ENCODE measurements around the gene LRPAP1. TPM values are rescaled to one million over a fixed set of nuclear protein-coding genes. Genes with fewer than 3 reads are reported as not detected.

Gene LRPAP1
- total RNA-seq, 4 donors from 2014 or later = 8.8 to 260 (median 164) TPM

DNA sequence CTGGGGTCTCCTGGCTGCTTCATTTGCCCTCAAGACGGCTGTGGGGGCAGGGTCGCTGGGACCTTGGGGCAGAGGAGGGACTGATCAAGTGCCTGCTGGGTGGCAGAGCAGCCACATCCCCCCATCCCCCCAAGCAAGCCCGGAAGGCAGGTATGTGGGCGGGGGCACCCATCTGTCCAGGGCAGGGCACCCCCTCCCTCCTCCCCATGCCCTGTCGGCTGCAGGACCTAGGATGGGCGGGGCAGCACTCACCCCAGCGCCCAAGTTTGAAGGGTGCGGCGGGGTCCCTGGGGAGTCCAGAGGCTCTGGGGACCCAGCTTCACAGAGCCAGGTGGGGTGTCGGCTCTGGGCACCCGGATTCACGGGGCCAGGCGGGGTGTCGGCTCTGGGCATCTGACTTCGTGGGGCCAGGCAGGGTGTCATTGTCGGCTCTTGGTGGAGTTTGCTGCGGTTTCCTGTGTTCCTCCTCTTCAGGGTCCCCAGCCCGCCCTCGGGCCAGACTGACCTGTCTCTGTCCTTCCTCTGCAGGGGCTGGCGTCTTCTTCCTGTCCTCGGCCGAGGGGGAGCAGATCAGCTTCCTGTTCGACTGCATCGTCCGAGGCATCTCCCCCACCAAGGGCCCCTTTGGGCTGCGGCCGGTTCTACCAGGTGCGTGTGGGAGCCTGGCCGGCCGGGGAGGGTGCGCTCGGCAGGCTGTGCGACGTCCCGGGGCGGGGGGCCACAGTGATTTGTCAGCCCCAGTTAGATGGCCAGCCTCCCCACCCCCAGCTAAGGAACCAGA lies 47.0 kb downstream of the LRPAP1 start:
- Histone ChIP-seq H3K27ac (no peak overlapping the region), H3K27me3 (no peaks in the 10 kb centered on the region), H3K9me3 (no peaks in the 10 kb centered on the region), H3K4me3 (no peak overlapping the region), H3K36me3 (no peaks in the 10 kb centered on the region), H3K4me1 (no peaks in the 10 kb centered on the region)
- DNase-seq = no peak
- TF ChIP-seq, protein P1, sequence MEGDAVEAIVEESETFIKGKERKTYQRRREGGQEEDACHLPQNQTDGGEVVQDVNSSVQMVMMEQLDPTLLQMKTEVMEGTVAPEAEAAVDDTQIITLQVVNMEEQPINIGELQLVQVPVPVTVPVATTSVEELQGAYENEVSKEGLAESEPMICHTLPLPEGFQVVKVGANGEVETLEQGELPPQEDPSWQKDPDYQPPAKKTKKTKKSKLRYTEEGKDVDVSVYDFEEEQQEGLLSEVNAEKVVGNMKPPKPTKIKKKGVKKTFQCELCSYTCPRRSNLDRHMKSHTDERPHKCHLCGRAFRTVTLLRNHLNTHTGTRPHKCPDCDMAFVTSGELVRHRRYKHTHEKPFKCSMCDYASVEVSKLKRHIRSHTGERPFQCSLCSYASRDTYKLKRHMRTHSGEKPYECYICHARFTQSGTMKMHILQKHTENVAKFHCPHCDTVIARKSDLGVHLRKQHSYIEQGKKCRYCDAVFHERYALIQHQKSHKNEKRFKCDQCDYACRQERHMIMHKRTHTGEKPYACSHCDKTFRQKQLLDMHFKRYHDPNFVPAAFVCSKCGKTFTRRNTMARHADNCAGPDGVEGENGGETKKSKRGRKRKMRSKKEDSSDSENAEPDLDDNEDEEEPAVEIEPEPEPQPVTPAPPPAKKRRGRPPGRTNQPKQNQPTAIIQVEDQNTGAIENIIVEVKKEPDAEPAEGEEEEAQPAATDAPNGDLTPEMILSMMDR (IDR thresholded peaks at IDR 0.05) = no peak
- TF ChIP-seq POLR2A (IDR thresholded peaks at IDR 0.05) = no peak
- intact Hi-C loops (cut with DNase I; ENCODE audit: low total_unique reads) = no loop called here

DNA sequence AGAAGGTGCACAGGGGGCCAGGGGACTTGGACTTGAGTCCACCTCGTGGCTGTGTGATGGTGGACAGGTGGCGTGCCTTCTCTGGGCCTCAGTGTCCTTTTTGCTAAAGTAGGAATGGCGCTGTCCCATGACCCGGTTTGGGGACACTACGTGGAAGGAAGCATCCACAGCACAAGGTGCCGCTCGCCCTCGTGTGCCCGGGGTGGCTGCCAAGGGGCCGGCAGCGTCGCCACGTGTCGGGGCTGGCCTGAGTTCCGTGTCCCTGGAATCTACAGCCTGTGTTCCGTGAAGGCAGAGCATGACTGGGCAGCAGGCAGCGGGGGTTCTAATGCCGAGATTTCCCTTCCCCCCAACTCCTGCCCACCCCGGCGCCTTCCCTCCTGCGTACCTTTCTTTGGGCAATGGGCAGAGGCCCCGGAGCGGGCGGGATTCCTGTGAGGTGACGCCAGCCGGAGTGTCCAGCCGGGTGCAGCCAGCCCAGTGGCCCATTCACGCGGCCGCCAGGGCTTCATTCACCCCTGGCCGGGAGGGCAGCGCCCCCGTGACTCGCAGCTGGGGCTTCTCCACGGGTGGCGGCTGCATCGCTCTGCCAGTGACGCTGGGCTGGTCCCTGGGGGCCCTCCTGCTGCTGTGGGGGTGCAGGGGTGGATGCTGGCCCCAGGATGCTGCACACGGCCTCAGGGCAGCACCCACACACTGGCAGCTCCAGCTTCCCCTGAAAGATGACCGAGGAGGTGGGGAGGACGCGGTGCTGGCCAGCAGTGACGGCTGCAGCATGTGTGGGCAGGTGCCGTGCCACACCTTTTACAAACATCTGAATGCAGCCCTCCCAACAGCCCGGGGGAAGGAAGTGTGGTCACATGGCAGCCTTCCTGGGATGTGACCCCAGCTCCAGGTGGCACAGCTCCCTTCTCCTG lies 47.9 kb downstream of the LRPAP1 start:
- H3K4me1 ChIP-seq = no peaks in the 10 kb centered on the region
- TF ChIP-seq, protein P1 (IDR thresholded peaks at IDR 0.05) = no peak
- no peak for TF ChIP-seq POLR2A (IDR thresholded peaks at IDR 0.05)
- H3K9me3 ChIP-seq = no peaks in the 10 kb centered on the region
- no peak for DNase-seq
- no peaks in the 10 kb centered on the region for H3K36me3 ChIP-seq
- no peaks in the 10 kb centered on the region for H3K27me3 ChIP-seq
- H3K27ac ChIP-seq = no peak overlapping the region
- no peak overlapping the region for H3K4me3 ChIP-seq
- intact Hi-C loops (cut with DNase I; ENCODE audit: low total_unique reads) = no loop called here

DNA sequence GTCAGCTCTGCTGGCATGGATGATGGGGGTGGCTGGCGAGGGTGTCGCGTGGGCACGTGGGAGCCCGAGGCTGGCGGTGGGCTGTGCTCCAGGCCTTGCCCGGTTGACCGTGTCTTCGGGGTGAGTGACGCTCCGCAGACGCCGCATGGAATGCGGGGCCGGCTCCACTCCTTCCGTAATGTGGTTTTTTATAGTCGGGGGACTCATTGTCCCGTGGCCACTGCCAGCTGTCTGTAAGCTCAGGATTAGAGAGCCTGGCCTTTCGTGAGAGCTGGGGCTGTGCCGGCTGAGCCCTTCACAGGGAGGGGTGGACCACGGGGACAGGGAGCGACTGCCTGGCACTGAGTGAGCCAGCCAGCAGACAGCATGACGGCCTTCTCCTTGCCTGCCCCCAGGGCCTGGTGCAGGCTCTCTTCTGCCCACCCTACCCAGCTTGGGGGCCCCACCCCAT lies 48.7 kb downstream of the LRPAP1 start:
- peak in 1 of 2 donors; percentile 42 for DNase-seq
- no peak overlapping the region for H3K4me3 ChIP-seq
- H3K27ac ChIP-seq = no peak overlapping the region
- H3K27me3 ChIP-seq = no peaks in the 10 kb centered on the region
- no peaks in the 10 kb centered on the region for H3K9me3 ChIP-seq
- H3K4me1 ChIP-seq = no peaks in the 10 kb centered on the region
- intact Hi-C loops (cut with DNase I; ENCODE audit: low total_unique reads) = no loop called here
- no peaks in the 10 kb centered on the region for H3K36me3 ChIP-seq
- no peak for TF ChIP-seq POLR2A (IDR thresholded peaks at IDR 0.05)
- TF ChIP-seq, protein P1 (IDR thresholded peaks at IDR 0.05) = no peak

DNA sequence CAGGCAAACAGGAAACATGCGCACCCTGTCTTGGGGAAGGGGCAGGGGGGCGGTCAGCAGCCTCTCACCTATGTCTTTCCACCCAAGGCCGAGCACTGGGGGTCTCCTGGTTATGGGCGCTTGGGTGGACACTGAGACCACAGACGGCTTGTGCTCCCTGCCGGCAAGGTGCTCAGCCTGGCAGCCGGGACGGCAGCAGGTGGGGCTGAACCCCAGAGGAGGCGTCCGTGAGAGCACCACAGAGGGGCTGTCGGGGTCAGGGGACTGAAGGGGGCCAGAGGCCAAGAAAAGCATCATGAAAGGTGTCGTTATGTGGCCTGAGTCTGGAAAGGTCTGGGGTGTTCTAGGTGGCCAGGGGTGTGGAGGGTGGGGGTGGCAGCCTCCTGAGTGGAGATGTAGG lies 49.5 kb downstream of the LRPAP1 start:
- Histone ChIP-seq H3K27ac (no peak overlapping the region), H3K4me1 (no peaks in the 10 kb centered on the region), H3K36me3 (no peaks in the 10 kb centered on the region), H3K27me3 (no peaks in the 10 kb centered on the region), H3K9me3 (no peaks in the 10 kb centered on the region), H3K4me3 (no peak overlapping the region)
- TF ChIP-seq, protein P1 (IDR thresholded peaks at IDR 0.05) = no peak
- no peak for TF ChIP-seq POLR2A (IDR thresholded peaks at IDR 0.05)
- DNase-seq = no peak
- intact Hi-C loops (cut with DNase I; ENCODE audit: low total_unique reads) = no loop called here

Measured in uterus (tissue), 4 donors.